Measurements from ENCODE around the gene EFTUD2.

Gene EFTUD2

DNA sequence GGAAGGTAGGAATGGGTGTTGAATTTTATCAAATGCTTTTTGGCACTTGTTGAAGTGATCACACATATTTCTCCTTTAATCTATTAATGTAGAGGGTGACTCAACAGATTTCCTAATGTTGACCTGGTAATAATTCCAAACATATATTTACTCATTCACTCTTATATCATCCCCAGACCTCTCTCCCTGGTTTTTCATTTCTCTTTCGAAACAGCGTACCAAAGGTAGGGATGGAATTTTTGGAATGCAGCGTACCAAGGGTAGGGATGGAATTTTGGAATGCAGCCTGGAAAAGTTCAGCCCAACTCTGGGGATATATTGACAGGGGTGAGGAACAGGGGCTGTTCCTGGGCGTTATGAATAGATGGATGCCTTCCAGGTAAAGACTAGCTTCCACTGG is 41.1 kb upstream of the EFTUD2 start:
- H3K4me3 ChIP-seq (ENCODE audit: low read depth, low read length) = no peak overlapping the region
- TF ChIP-seq, protein P1, sequence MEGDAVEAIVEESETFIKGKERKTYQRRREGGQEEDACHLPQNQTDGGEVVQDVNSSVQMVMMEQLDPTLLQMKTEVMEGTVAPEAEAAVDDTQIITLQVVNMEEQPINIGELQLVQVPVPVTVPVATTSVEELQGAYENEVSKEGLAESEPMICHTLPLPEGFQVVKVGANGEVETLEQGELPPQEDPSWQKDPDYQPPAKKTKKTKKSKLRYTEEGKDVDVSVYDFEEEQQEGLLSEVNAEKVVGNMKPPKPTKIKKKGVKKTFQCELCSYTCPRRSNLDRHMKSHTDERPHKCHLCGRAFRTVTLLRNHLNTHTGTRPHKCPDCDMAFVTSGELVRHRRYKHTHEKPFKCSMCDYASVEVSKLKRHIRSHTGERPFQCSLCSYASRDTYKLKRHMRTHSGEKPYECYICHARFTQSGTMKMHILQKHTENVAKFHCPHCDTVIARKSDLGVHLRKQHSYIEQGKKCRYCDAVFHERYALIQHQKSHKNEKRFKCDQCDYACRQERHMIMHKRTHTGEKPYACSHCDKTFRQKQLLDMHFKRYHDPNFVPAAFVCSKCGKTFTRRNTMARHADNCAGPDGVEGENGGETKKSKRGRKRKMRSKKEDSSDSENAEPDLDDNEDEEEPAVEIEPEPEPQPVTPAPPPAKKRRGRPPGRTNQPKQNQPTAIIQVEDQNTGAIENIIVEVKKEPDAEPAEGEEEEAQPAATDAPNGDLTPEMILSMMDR (IDR thresholded peaks at IDR 0.05; ENCODE audit: control insufficient read depth, extremely low read depth, insufficient read depth) = no peak
- DNase-seq (ENCODE audit: low read depth) = no peak

DNA sequence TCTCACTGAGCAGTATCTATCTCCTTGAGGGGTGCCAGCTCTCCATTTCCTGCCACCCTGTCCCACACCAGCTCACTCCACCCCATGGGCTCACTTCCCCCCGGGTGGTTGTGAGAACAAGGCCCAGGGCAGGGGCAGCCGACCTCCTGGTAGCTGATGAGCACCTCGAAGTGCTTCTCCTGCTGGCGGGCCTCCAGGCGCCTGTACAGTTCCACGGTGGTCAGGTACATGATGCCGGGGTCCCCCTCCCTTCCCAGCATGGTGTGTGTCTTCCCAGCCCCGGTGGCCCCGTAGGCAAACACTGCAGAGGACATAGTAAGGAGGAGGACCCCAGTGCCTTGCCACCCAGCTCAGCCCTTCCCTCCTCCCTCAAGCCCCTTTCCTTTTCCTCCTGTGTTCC is 35.9 kb upstream of the EFTUD2 start:
- TF ChIP-seq, protein P1 (IDR thresholded peaks at IDR 0.05; ENCODE audit: control insufficient read depth, extremely low read depth, insufficient read depth) = no peak
- DNase-seq (ENCODE audit: low read depth) = no peak
- no peak overlapping the region for H3K4me3 ChIP-seq (ENCODE audit: low read depth, low read length)

DNA sequence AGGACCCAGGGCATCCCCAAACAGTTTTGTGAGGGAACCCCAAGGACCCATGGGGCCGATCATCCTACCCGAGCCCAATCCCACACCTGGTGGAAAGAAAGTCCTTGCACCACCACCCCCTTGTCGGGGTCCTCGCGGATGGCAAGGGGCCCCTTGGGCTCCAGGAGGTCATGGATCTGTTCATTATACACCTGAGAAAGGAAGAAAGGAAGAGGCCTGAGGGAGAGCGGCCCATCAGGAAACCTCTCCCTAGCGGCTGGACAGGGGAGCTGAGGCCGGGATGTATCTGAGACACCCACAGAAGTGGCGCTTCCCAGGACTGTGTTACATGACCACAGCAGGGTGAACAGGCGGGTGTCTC is 35.5 kb upstream of the EFTUD2 start:
- no peak for DNase-seq (ENCODE audit: low read depth)
- H3K4me3 ChIP-seq (ENCODE audit: low read depth, low read length) = no peak overlapping the region
- TF ChIP-seq, protein P1 (IDR thresholded peaks at IDR 0.05; ENCODE audit: control insufficient read depth, extremely low read depth, insufficient read depth) = no peak

DNA sequence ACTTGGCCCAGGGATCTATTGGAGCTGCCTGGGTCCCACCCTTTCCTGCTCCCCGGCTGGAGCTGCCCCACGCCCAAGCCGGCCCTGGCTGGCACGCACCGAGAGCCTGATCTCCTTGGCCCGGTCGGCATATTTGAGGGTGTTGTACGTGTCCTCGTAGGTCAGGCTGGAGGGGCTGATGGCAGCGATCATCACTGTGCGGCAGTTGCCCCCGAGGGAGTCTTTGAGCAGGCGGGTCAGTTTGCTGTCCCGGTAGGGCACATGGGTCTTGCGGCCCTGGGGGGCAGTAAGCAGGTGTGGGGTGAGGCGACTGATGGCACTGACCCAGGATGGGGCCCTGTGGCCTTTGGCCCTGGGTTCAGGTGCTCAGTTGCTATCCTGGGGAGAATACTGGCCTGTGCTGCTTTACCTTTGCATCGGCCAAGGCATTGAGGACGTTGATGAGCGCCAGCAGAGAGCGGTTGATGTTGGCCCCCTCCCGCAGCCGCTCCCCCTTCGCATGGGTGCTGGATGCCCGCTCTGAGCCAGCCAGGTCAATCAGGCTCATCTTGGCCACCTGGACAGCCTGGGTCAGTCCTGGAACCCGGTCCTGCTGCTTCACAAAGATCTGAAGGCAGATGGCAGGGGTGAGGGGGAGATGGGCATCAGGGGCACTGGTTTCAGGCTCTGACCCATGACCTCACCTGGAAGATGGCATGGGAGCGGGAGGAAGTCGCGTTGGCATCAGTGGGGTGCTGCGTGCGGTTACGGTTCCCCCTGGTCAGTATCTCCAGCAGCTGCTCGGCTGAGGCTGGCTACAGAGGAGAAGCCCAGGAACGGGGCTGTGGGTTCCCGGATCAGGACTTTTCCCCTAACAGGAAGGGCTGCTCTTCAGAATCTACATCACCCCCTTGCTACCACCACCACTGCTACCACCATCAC is 34.8 kb upstream of the EFTUD2 start:
- TF ChIP-seq, protein P1 (IDR thresholded peaks at IDR 0.05; ENCODE audit: control insufficient read depth, extremely low read depth, insufficient read depth) = no peak
- no peak for DNase-seq (ENCODE audit: low read depth)

DNA sequence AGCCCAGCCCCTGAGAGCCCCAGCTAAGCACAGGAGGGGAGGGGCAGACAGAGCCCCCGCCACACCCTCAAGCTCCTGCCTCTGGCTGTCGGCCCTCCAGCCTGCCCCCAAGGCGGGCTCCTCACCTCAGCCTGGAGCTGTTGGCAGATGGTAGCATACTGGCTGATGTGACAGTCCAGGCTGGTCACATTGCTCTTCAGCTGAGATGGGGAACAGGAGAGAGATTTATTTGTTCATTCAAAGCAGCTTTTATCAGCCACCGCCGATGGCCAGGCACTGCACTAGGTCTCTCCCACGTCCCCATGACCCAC is 33.5 kb upstream of the EFTUD2 start:
- TF ChIP-seq, protein P1 (IDR thresholded peaks at IDR 0.05; ENCODE audit: control insufficient read depth, extremely low read depth, insufficient read depth) = no peak
- no peak for DNase-seq (ENCODE audit: low read depth)
- H3K4me3 ChIP-seq (ENCODE audit: low read depth, low read length) = no peak overlapping the region

More for the DNA sequence above, 34.8 kb upstream of the EFTUD2 start:
- H3K4me3 ChIP-seq (ENCODE audit: low read depth, low read length) = no peak overlapping the region

DNA sequence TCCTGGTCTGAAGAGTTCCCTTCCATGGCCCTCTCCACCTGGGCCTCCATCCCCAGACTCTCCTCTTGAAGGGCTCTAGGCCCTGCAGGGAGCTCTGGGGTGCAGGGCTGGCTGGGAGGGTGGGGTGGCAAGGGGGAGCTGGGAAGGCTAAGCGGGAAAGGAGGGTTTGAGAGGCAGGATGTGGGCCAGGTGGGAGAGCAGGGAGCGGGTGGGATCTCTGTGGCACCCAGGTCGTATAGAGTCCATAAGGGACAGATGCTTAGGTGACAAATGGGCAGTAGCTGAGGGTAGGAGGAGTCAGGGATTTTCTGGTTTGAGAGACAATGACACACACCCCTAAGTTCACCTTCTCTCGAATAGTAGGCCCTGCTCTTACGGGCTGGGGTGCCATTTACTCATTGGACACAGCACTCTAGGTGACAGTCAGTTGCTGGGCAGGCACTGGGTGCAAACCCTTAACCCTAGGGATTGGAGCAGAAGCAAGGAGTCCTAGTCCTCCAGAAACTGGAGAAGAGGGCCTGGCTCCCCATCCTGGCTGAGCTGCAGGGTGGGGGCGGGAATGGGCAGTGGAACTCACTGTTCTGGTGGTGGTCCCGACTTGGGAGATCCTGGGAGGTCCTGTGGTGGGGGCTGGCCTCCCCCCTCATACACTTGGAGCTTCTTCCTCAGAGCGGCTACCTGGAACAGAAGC is 33.0 kb upstream of the EFTUD2 start:
- no peak overlapping the region for H3K4me3 ChIP-seq (ENCODE audit: low read depth, low read length)
- DNase-seq (ENCODE audit: low read depth) = no peak
- TF ChIP-seq, protein P1 (IDR thresholded peaks at IDR 0.05; ENCODE audit: control insufficient read depth, extremely low read depth, insufficient read depth) = no peak

All from LNCaP clone FGC (cell line).